ENCODE data around the gene ANKS3.

ANKS3 gene

GRCh38 chr16:4698321-4699045, 35.6 kb downstream of the ANKS3 start:
- H2BK15ac ChIP-seq (ENCODE audit: low read depth, poor library complexity, severe bottlenecking): no peak overlapping the region

GRCh38 chr16:4697848-4698291, 36.2 kb downstream of the ANKS3 start:
- no peak for DNase-seq
- Histone ChIP-seq H3K27me3 (ENCODE audit: control insufficient read depth in 1 of 2, insufficient read depth in 1 of 2, low read length in 2 of 2) (no peaks in the 10 kb centered on the region), H3K14ac (ENCODE audit: low read length in 2 of 2) (no peak overlapping the region), H2BK12ac (ENCODE audit: low read length in 2 of 2) (no peak overlapping the region), H3K4ac (ENCODE audit: low read depth in 1 of 2, low read length in 2 of 2) (no peak overlapping the region), H3K23ac (ENCODE audit: low read length in 2 of 2) (no peak overlapping the region), H3K79me1 (replicated peaks; ENCODE audit: low read length, poor library complexity, severe bottlenecking) (peaks cover 17% of the 10 kb centered on the region), H2AFZ (ENCODE audit: low read depth, low read length) (no peak overlapping the region), H2AK5ac (ENCODE audit: low read length, severe bottlenecking) (no peak overlapping the region), H3K27ac (ENCODE audit: low read length, poor library complexity, severe bottlenecking) (no peak overlapping the region), H3K4me2 (ENCODE audit: low read length, poor library complexity, severe bottlenecking) (no peak overlapping the region), H3K18ac (ENCODE audit: low read depth in 1 of 2, low read length in 2 of 2) (no peak overlapping the region), H3K36me3 (ENCODE audit: control insufficient read depth in 1 of 2, insufficient read depth in 2 of 2, low read depth in 1 of 2, low read length in 2 of 2) (peaks cover 71 to 77% of the 10 kb centered on the region in 2 experiments), H3K9me3 (ENCODE audit: control insufficient read depth, low read length) (no peaks in the 10 kb centered on the region), H3K4me1 (ENCODE audit: control insufficient read depth, insufficient read depth, low read depth, low read length) (peaks cover 30% of the 10 kb centered on the region), H4K8ac (ENCODE audit: low read length) (no peak overlapping the region), H4K91ac (ENCODE audit: low read length) (no peak overlapping the region), H2BK15ac (ENCODE audit: low read depth, poor library complexity, severe bottlenecking) (no peak overlapping the region), H2BK120ac (ENCODE audit: low read depth, low read length) (no peak overlapping the region), H2BK5ac (ENCODE audit: low read depth, low read length, poor library complexity, severe bottlenecking) (no peak overlapping the region), H3K9ac (ENCODE audit: low read length) (no peak overlapping the region), H3K4me3 (ENCODE audit: insufficient read depth in 1 of 2, low read depth in 1 of 2, low read length in 2 of 2) (no peak overlapping the region)
- 89% methylated on average over 9 of the region's 9 CpGs for WGBS

More at GRCh38 chr16:4698321-4699045, 35.6 kb downstream of the ANKS3 start:
- no peak overlapping the region for H4K8ac ChIP-seq (ENCODE audit: low read length)
- no peak overlapping the region for H4K91ac ChIP-seq (ENCODE audit: low read length)
- H3K9ac ChIP-seq (ENCODE audit: low read length): no peak overlapping the region
- 97% methylated on average over 36 of the region's 36 CpGs for WGBS
- H3K4ac ChIP-seq (ENCODE audit: low read depth in 1 of 2, low read length in 2 of 2): no peak overlapping the region
- no peak overlapping the region for H2AK5ac ChIP-seq (ENCODE audit: low read length, severe bottlenecking)
- no peaks in the 10 kb centered on the region for H3K9me3 ChIP-seq (ENCODE audit: control insufficient read depth, low read length)
- no peak overlapping the region for H2AFZ ChIP-seq (ENCODE audit: low read depth, low read length)
- H2BK12ac ChIP-seq (ENCODE audit: low read length in 2 of 2): no peak overlapping the region
- no peak overlapping the region for H3K14ac ChIP-seq (ENCODE audit: low read length in 2 of 2)
- peaks cover 17% of the 10 kb centered on the region for H3K79me1 ChIP-seq (replicated peaks; ENCODE audit: low read length, poor library complexity, severe bottlenecking)
- peaks cover 74 to 77% of the 10 kb centered on the region in 2 experiments for H3K36me3 ChIP-seq (ENCODE audit: control insufficient read depth in 1 of 2, insufficient read depth in 2 of 2, low read depth in 1 of 2, low read length in 2 of 2)
- H3K4me1 ChIP-seq (ENCODE audit: control insufficient read depth, insufficient read depth, low read depth, low read length): peaks cover 28% of the 10 kb centered on the region
- H2BK120ac ChIP-seq (ENCODE audit: low read depth, low read length): no peak overlapping the region
- no peak overlapping the region for H3K27ac ChIP-seq (ENCODE audit: low read length, poor library complexity, severe bottlenecking)
- H3K18ac ChIP-seq (ENCODE audit: low read depth in 1 of 2, low read length in 2 of 2): no peak overlapping the region
- no peaks in the 10 kb centered on the region for H3K27me3 ChIP-seq (ENCODE audit: control insufficient read depth in 1 of 2, insufficient read depth in 1 of 2, low read length in 2 of 2)
- no peak overlapping the region for H3K4me3 ChIP-seq (ENCODE audit: insufficient read depth in 1 of 2, low read depth in 1 of 2, low read length in 2 of 2)
- H2BK5ac ChIP-seq (ENCODE audit: low read depth, low read length, poor library complexity, severe bottlenecking): no peak overlapping the region
- H3K23ac ChIP-seq (ENCODE audit: low read length in 2 of 2): no peak overlapping the region
- no peak for DNase-seq
- no peak overlapping the region for H3K4me2 ChIP-seq (ENCODE audit: low read length, poor library complexity, severe bottlenecking)

GRCh38 chr16:4696905-4697847, 36.9 kb downstream of the ANKS3 start:
- Histone ChIP-seq H3K14ac (ENCODE audit: low read length in 2 of 2) (no peak overlapping the region), H4K8ac (ENCODE audit: low read length) (no peak overlapping the region), H2AFZ (ENCODE audit: low read depth, low read length) (no peak overlapping the region), H3K4me3 (ENCODE audit: insufficient read depth in 1 of 2, low read depth in 1 of 2, low read length in 2 of 2) (no peak overlapping the region), H2AK5ac (ENCODE audit: low read length, severe bottlenecking) (no peak overlapping the region), H2BK5ac (ENCODE audit: low read depth, low read length, poor library complexity, severe bottlenecking) (no peak overlapping the region), H2BK12ac (ENCODE audit: low read length in 2 of 2) (no peak overlapping the region), H3K23ac (ENCODE audit: low read length in 2 of 2) (no peak overlapping the region), H4K91ac (ENCODE audit: low read length) (no peak overlapping the region), H3K18ac (ENCODE audit: low read depth in 1 of 2, low read length in 2 of 2) (no peak overlapping the region), H2BK15ac (ENCODE audit: low read depth, poor library complexity, severe bottlenecking) (no peak overlapping the region), H3K79me1 (replicated peaks; ENCODE audit: low read length, poor library complexity, severe bottlenecking) (peaks cover 16% of the 10 kb centered on the region), H3K9ac (ENCODE audit: low read length) (no peak overlapping the region), H2BK120ac (ENCODE audit: low read depth, low read length) (no peak overlapping the region), H3K4me1 (ENCODE audit: control insufficient read depth, insufficient read depth, low read depth, low read length) (peaks cover 32% of the 10 kb centered on the region), H3K27ac (ENCODE audit: low read length, poor library complexity, severe bottlenecking) (no peak overlapping the region), H3K27me3 (ENCODE audit: control insufficient read depth in 1 of 2, insufficient read depth in 1 of 2, low read length in 2 of 2) (no peaks in the 10 kb centered on the region), H3K9me3 (ENCODE audit: control insufficient read depth, low read length) (no peaks in the 10 kb centered on the region), H3K36me3 (ENCODE audit: control insufficient read depth in 1 of 2, insufficient read depth in 2 of 2, low read depth in 1 of 2, low read length in 2 of 2) (peaks cover 64 to 79% of the 10 kb centered on the region in 2 experiments), H3K4ac (ENCODE audit: low read depth in 1 of 2, low read length in 2 of 2) (no peak overlapping the region), H3K4me2 (ENCODE audit: low read length, poor library complexity, severe bottlenecking) (no peak overlapping the region)
- no peak for DNase-seq
- 95% methylated on average over 33 of the region's 33 CpGs for WGBS

Measured in mesenchymal stem cell (in vitro differentiated cells and primary cell).